ENCODE data around the gene ZDHHC19. TPM values are rescaled to one million over a fixed set of nuclear protein-coding genes. Genes with fewer than 3 reads are reported as not detected.
"Not testable (repeated sequence)": the region's sequence is repeated elsewhere in the genome, so short reads cannot be mapped to it uniquely, and the experiment has no call there.

Gene ZDHHC19
- total and polyA plus RNA-seq, 11 donors: 0.30 TPM; not detected in 10

GRCh38 chr3:196208942-196209695, 2.1 kb downstream of the ZDHHC19 start:
- no peaks in the 10 kb centered on the region for H3K9me3 ChIP-seq
- H3K27me3 ChIP-seq: peaks cover 0 to 6% (median 0%) of the 10 kb centered on the region in 9 donors
- no peaks in the 10 kb centered on the region for H3K36me3 ChIP-seq
- peaks cover 0 to 10% (median 0%) of the 10 kb centered on the region in 12 donors for H3K4me1 ChIP-seq
- 90 to 96% (median 93%) methylated on average over 12 to 24 of the region's 24 CpGs for WGBS, 4 donors
- DNase-seq: no peak
- ATAC-seq: peak in 1 of 4 donors; percentile 31
- H3K4me3 ChIP-seq: no peak overlapping the region
- no peak overlapping the region for H3K27ac ChIP-seq
- TF ChIP-seq, protein P1, sequence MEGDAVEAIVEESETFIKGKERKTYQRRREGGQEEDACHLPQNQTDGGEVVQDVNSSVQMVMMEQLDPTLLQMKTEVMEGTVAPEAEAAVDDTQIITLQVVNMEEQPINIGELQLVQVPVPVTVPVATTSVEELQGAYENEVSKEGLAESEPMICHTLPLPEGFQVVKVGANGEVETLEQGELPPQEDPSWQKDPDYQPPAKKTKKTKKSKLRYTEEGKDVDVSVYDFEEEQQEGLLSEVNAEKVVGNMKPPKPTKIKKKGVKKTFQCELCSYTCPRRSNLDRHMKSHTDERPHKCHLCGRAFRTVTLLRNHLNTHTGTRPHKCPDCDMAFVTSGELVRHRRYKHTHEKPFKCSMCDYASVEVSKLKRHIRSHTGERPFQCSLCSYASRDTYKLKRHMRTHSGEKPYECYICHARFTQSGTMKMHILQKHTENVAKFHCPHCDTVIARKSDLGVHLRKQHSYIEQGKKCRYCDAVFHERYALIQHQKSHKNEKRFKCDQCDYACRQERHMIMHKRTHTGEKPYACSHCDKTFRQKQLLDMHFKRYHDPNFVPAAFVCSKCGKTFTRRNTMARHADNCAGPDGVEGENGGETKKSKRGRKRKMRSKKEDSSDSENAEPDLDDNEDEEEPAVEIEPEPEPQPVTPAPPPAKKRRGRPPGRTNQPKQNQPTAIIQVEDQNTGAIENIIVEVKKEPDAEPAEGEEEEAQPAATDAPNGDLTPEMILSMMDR (IDR thresholded peaks at IDR 0.05): no peak
- TF ChIP-seq POLR2A (IDR thresholded peaks at IDR 0.05): no peak
- intact Hi-C loops (cut with DNase I): no loop called here

DNA sequence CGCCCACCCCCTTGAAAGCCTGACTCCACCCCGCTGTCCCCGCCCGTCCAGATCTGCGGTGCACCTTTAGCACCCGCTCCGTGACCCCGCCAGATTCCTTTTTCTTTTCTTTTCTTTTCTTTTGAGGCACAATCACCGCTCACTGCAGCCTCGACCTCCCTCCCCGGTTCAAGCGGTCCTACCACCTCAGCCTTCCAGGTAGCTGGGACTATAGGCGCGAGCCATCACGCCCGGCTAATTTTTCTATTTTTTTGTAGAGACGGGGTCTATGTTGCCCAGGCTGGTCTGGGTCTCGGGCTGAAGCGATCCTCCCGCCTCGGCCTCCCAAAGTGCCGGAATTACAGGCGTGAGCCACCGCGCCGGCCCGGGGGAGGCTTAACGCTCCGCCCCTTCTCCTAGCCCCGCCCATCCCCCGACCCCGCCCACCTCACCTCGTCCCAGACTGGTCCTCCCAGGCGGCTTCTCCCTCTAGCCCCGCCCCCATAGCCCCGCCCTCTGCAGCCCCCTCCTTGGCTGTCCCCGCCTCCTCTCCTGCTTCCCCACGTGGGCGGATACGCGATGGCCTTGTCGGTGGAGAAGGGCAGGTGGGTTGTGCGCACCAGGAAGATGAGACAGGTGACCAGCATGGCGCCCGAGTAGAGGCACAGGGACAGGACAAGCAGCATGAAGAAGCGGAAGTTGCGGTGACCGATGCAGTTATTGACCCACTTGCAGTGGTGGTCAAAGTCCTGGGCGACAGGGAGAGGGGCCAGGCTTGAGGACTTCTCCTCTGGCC, 3.2 kb downstream of the ZDHHC19 start:
- peak in 3 of 5 donors; percentile 50 to 66 (median 64) for DNase-seq
- H3K4me3 ChIP-seq: peak overlapping the region in 7 of 12 donors; percentile 24 to 53 (median 30)
- ATAC-seq: peak in 3 of 4 donors; percentile 39 to 71 (median 65)
- WGBS, 4 donors: 33 to 37% (median 33%) methylated on average over 43 to 49 of the region's 49 CpGs
- intact Hi-C loops (cut with DNase I): no loop called here
- H3K27me3 ChIP-seq: peaks cover 0 to 6% (median 0%) of the 10 kb centered on the region in 9 donors
- peaks cover 0 to 10% (median 0%) of the 10 kb centered on the region in 12 donors for H3K4me1 ChIP-seq
- no peaks in the 10 kb centered on the region for H3K36me3 ChIP-seq
- TF ChIP-seq, protein P1 (IDR thresholded peaks at IDR 0.05): no peak
- no peak for TF ChIP-seq POLR2A (IDR thresholded peaks at IDR 0.05)
- no peaks in the 10 kb centered on the region for H3K9me3 ChIP-seq
- H3K27ac ChIP-seq: no peak overlapping the region

GRCh38 chr3:196207159-196207832, 3.9 kb downstream of the ZDHHC19 start:
- TF ChIP-seq, protein P1 (IDR thresholded peaks at IDR 0.05): no peak
- TF ChIP-seq POLR2A (IDR thresholded peaks at IDR 0.05): no peak
- no peaks in the 10 kb centered on the region for H3K36me3 ChIP-seq
- H3K27me3 ChIP-seq: peaks cover 0 to 6% (median 0%) of the 10 kb centered on the region in 9 donors
- intact Hi-C loops (cut with DNase I): no loop called here
- ATAC-seq: peak in 3 of 4 donors; percentile 12 to 49 (median 15)
- no peaks in the 10 kb centered on the region for H3K9me3 ChIP-seq
- no peak overlapping the region for H3K27ac ChIP-seq
- peaks cover 0 to 10% (median 0%) of the 10 kb centered on the region in 12 donors for H3K4me1 ChIP-seq
- peak overlapping the region in 6 of 12 donors; percentile 14 to 37 (median 21) for H3K4me3 ChIP-seq
- DNase-seq: peak in 1 of 5 donors; percentile 3
- 9 to 35% (median 17%) methylated on average over 10 to 61 of the region's 70 CpGs for WGBS, 4 donors

DNA sequence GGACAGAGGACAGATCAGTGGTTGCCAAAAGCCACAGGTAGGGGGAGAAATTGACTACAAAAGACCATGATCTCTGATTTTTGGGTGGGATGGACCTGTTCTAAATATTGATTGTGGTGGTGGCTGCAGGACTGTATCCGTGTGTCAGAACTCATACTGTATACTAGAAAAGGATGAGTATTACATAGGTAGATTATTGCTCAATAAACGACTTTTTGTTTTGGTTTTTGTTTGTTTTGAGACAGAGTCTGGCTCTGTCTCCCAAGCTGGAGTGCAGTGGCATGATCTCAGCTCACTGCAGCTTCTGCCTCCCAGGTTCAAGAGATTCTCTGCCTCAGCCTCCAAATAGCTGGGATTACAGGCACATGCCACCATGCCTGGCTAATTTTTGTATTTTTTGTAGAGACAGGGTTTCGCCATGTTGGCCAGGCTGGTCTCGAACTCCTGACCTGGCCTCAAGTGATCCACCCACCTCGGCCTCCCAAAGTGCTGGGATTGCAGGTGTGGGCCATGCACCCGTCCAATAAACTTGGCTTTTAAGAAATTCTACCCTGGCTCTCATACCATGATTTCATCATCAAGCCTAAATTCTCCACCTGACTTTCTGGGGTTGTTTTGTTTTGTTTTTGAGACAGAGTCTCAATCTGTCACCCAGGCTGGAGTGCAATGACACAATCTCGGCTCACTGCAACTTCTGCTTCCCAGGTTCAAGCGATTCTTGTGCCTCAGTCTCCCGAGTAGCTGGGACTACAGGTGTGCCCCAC, 5.6 kb downstream of the ZDHHC19 start:
- ATAC-seq; H3K4me3 ChIP-seq; H3K9me3 ChIP-seq; intact Hi-C loops (cut with DNase I); H3K27ac ChIP-seq; H3K27me3 ChIP-seq; H3K4me1 ChIP-seq; H3K36me3 ChIP-seq: not testable (repeated sequence)
- WGBS, 4 donors: 89 to 93% (median 91%) methylated on average over 9 of the region's 9 CpGs
- peak in 1 of 5 donors; percentile 13 for DNase-seq
